ENCODE results near the gene ZMYND10.

The ZMYND10 gene

DNA sequence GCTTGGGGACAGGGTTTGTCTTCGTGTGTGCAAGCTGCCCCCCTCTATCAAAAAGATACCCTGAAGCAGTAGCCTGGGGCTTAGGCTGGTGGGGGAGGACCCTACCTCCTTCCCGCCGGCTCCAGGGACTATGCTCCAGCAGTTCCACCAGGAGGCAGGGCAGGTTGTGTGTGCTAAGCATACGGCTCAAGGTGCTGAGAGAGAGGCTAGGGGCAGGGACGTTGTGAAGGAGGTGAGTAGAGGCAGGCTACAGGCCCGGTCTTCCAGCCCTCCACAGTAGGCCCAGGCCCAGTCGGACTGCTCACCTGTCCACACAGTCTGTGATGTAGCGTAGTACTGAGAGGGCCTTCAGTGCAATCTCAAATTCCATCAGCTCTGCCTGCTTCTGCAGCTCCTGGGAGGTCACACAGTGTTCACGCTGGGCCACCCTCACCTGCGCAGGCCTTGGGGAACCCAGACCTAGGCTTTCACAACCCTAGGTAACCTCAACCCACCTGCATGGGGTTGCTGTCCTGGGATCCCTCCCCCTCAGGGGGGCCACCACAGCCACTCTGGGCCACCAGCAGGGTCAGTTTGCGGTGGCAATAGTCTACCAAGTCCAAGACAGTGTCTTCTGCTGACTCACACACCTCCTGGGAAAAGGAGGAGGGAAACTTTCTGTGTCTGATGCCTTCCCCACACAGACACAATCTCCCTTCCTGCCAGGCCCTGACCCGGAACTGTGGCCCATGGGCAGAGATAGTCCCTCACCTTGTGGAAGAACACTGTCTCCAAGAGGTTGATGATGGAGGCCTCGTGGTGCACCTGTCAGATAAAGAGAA lies 2.5 kb downstream of the ZMYND10 start:
- TF ChIP-seq, protein P1, sequence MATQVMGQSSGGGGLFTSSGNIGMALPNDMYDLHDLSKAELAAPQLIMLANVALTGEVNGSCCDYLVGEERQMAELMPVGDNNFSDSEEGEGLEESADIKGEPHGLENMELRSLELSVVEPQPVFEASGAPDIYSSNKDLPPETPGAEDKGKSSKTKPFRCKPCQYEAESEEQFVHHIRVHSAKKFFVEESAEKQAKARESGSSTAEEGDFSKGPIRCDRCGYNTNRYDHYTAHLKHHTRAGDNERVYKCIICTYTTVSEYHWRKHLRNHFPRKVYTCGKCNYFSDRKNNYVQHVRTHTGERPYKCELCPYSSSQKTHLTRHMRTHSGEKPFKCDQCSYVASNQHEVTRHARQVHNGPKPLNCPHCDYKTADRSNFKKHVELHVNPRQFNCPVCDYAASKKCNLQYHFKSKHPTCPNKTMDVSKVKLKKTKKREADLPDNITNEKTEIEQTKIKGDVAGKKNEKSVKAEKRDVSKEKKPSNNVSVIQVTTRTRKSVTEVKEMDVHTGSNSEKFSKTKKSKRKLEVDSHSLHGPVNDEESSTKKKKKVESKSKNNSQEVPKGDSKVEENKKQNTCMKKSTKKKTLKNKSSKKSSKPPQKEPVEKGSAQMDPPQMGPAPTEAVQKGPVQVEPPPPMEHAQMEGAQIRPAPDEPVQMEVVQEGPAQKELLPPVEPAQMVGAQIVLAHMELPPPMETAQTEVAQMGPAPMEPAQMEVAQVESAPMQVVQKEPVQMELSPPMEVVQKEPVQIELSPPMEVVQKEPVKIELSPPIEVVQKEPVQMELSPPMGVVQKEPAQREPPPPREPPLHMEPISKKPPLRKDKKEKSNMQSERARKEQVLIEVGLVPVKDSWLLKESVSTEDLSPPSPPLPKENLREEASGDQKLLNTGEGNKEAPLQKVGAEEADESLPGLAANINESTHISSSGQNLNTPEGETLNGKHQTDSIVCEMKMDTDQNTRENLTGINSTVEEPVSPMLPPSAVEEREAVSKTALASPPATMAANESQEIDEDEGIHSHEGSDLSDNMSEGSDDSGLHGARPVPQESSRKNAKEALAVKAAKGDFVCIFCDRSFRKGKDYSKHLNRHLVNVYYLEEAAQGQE (IDR thresholded peaks at IDR 0.05; ENCODE audit: insufficient read depth in 1 of 2, low read depth in 2 of 2, low read length in 2 of 2) = no peak
- TF ChIP-seq TAF1 (IDR thresholded peaks at IDR 0.05; ENCODE audit: borderline replicate concordance, insufficient read depth, low read length) (no peak), FOXP2 (optimal IDR thresholded peaks at IDR 0.05; ENCODE audit: borderline replicate concordance, extremely low read depth, extremely low read length, insufficient read depth) (no peak), POLR2AphosphoS5 (IDR thresholded peaks at IDR 0.05; ENCODE audit: low read depth, low read length) (no peak), SIN3A (IDR thresholded peaks at IDR 0.05; ENCODE audit: borderline replicate concordance, insufficient read depth, low read length) (no peak)

GRCh38 chr3:50341996-50342650 lies 3.4 kb downstream of the ZMYND10 start:
- TF ChIP-seq TAF1 (IDR thresholded peaks at IDR 0.05; ENCODE audit: borderline replicate concordance, insufficient read depth, low read length) (no peak), SIN3A (IDR thresholded peaks at IDR 0.05; ENCODE audit: borderline replicate concordance, insufficient read depth, low read length) (no peak), POLR2AphosphoS5 (IDR thresholded peaks at IDR 0.05; ENCODE audit: low read depth, low read length) (no peak), FOXP2 (optimal IDR thresholded peaks at IDR 0.05; ENCODE audit: borderline replicate concordance, extremely low read depth, extremely low read length, insufficient read depth) (no peak)
- TF ChIP-seq, protein P1 (IDR thresholded peaks at IDR 0.05; ENCODE audit: insufficient read depth in 1 of 2, low read depth in 2 of 2, low read length in 2 of 2) = no peak

DNA sequence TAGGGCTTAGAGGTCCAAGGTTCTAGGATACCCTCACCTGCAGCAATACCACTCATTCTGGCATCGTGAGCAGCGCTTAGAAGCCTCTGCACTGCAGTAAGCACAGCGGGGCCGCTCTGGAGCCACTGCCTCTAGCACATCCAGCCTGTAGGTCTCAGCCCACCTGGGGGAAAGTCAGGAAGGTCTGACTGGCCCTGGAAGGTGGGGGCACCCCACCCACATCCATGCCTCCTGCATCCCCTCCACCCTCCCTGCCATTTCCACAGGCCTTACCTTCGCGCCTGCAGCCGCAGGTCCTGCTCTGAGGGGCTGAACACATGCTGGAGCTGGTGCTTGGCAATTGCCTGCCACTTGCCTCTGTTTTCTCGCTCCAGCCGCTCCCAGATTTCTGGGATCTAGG lies 4.0 kb downstream of the ZMYND10 start:
- TF ChIP-seq POLR2AphosphoS5 (IDR thresholded peaks at IDR 0.05; ENCODE audit: low read depth, low read length) (no peak), SIN3A (IDR thresholded peaks at IDR 0.05; ENCODE audit: borderline replicate concordance, insufficient read depth, low read length) (no peak), TAF1 (IDR thresholded peaks at IDR 0.05; ENCODE audit: borderline replicate concordance, insufficient read depth, low read length) (no peak), FOXP2 (optimal IDR thresholded peaks at IDR 0.05; ENCODE audit: borderline replicate concordance, extremely low read depth, extremely low read length, insufficient read depth) (no peak)
- TF ChIP-seq, protein P1 (IDR thresholded peaks at IDR 0.05; ENCODE audit: insufficient read depth in 1 of 2, low read depth in 2 of 2, low read length in 2 of 2) = no peak

DNA sequence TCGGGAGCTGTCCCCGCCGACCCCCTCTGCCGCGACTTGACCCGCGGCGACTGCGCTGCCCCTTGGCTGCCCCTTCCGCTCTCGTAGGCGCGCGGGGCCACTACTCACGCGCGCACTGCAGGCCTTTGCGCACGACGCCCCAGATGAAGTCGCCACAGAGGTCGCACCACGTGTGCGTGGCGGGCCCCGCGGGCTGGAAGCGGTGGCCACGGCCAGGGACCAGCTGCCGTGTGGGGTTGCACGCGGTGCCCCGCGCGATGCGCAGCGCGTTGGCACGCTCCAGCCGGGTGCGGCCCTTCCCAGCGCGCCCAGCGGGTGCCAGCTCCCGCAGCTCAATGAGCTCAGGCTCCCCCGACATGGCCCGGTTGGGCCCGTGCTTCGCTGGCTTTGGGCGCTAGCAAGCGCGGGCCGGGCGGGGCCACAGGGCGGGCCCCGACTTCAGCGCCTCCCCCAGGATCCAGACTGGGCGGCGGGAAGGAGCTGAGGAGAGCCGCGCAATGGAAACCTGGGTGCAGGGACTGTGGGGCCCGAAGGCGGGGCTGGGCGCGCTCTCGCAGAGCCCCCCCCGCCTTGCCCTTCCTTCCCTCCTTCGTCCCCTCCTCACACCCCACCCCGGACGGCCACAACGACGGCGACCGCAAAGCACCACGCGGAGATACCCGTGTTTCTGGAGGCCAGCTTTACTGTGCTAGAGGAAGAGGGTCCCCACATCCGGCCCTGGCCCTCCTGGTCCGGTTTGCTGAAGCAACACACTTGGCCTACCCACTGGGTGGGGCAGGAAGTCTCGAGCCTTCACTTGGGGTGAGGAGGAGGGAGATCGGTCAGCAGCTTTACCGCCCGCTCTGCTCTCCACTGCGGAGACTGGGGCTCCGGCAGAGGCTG lies 4.8 kb downstream of the ZMYND10 start, which contains the start of gene RASSF1:
TSS of gene RASSF1 (minus strand) at position 389 of the 882 bp plus-strand sequence. CDS start at position 358, 31 bp downstream.
- TF ChIP-seq SIN3A (IDR thresholded peaks at IDR 0.05; ENCODE audit: borderline replicate concordance, insufficient read depth, low read length) (no peak), FOXP2 (optimal IDR thresholded peaks at IDR 0.05; ENCODE audit: borderline replicate concordance, extremely low read depth, extremely low read length, insufficient read depth) (no peak), POLR2AphosphoS5 (IDR thresholded peaks at IDR 0.05; ENCODE audit: low read depth, low read length) (no peak), TAF1 (IDR thresholded peaks at IDR 0.05; ENCODE audit: borderline replicate concordance, insufficient read depth, low read length) (no peak)
- TF ChIP-seq, protein P1 (IDR thresholded peaks at IDR 0.05; ENCODE audit: insufficient read depth in 1 of 2, low read depth in 2 of 2, low read length in 2 of 2) = no peak
